Prostate gland (tissue), 2 donors: ENCODE measurements around the gene BCAT1.

Experiments
- CTCF ChIP-seq, 4 experiments: fragments of 200-600 bp in 2 of 4; fragments of 450-650 bp in 2 of 4; sonication (generic) in 2 of 4; IDR thresholded peaks; 1 replicate in 3 of 4; 2 replicates in 1 of 4; pipeline ENCODE4 v1.5.1; 2016 to 2019; ENCODE audit warnings: antibody characterized with exemption in 4 of 4, mild to moderate bottlenecking in 2 of 4, moderate library complexity in 2 of 4
- POLR2A ChIP-seq: fragments of 450-650 bp; IDR thresholded peaks from one replicate; pipeline ENCODE4 v1.6.1; 2016; ENCODE audit warnings: antibody characterized with exemption, mild to moderate bottlenecking
- POLR2AphosphoS5 ChIP-seq: sonication (generic); formaldehyde crosslinking; IDR thresholded peaks from one replicate; pipeline ENCODE4 v1.6.1; 2017; ENCODE audit warnings: antibody characterized with exemption

DNA sequence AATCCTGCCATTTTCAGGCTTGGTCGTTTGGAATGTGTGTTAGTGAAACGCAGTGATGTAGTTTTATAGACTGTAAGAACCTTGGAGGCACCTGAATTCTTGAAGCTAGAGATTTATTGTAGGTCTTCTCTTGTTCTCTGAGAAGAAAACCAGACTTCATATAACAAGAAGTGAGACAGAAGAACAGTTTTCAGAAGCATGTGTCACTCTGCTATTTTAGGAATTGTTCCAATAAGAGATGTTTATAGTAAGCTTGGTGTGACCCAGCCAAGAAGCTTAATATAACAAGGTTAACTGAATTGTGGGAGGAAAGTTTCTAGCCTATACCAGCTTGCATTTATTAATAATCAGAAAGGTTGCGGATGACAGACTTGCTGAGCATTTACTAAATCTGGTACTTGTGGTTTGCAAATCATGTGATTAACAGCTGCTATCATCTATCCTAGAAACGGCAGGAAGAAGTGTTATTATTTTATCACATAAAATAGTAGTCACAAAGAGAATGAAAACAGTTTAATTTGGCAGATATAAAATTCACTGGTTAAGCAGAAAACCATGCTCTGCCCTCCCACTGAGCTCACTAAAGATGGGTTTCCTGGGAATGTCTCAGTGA is 49.2 kb upstream of the BCAT1 start:
- TF ChIP-seq CTCF (IDR thresholded peaks at IDR 0.05) (no peak), POLR2AphosphoS5 (no peak), POLR2A (no peak)
